ENCODE measurements around the gene MPC1. TPM values are rescaled to one million over a fixed set of nuclear protein-coding genes. Genes with fewer than 3 reads are reported as not detected.
"Not testable (repeated sequence)": the region's sequence is repeated elsewhere in the genome, so short reads cannot be mapped to it uniquely, and the experiment has no call there.

The MPC1 gene
- total RNA-seq, 1 experiment from 2014 or later: 34.6 TPM

DNA sequence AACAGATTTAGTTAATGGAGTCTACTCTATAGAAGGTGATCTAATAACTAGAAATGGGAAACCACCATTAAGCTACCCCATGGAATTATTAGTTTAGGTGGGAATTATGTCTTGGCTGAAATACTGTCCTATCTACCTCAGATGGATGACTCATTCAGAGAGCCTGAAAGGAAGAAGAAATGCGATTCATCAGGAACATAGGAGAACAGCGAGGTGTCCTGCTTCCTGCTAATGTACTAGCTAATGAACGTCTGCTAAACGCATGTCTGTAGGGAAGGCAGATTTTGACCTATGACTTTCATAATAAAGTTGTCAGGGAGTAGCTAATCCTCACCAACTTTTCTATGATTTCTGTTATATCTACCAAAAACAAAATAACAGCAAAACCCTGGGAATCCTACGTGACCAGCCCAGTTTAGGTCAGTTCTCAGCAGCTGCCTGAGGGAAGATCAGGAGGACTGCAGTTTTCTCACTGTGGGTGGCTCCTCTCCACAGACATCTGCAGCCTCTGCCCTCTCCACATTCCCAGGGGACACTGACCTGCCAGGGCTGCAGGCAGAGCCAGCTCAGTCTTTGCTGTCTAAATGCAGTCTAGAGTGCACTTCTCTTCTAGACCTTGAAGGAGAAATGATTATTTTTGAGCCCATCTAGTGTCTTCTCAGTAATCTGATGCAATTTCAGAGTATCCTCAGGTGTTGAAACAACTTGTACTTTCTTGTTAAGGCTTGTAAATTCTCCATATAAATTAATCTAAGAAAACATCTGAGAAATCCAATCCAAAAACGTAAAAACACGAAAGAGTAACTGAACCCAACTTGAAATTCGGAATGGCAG, 22.3 kb downstream of the MPC1 start:
- in situ Hi-C loops (cut with HindIII; ENCODE audit: low pct_unique_long_range_greater_than_20kb, low sequenced_read_pairs): no loop called here
- no peak for DNase-seq (ENCODE audit: low read depth, low spot score)

DNA sequence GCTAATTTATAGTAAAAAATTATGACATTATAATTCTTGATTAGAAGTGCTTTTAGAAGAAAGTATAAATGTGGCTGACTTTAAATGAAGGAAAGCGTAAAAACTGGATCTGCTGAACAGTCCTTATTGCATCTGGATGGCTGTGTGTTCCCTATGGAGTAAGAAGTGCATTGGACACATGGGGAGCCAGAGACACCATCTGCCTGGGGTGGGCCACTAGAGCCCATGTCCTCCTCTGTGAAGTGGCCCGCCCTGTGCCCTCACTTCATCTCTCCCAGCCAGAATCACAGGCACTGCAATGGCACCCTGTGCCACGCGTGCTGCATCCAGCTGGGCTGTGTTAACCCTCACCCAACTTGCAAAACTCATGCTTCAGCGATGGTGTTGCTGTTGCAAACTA, 27.2 kb downstream of the MPC1 start:
- in situ Hi-C loops (cut with HindIII; ENCODE audit: low pct_unique_long_range_greater_than_20kb, low sequenced_read_pairs): no loop called here
- no peak for DNase-seq (ENCODE audit: low read depth, low spot score)

- in situ Hi-C loops (cut with HindIII; ENCODE audit: low pct_unique_long_range_greater_than_20kb, low sequenced_read_pairs): no loop called here
- no peak for DNase-seq (ENCODE audit: low read depth, low spot score)
Measured at GRCh38 chr6:166354965-166355364, 27.8 kb downstream of the MPC1 start.

- in situ Hi-C loops (cut with HindIII; ENCODE audit: low pct_unique_long_range_greater_than_20kb, low sequenced_read_pairs): no loop called here
- DNase-seq (ENCODE audit: low read depth, low spot score): no peak
Measured at GRCh38 chr6:166354143-166354542, 28.6 kb downstream of the MPC1 start.

DNA sequence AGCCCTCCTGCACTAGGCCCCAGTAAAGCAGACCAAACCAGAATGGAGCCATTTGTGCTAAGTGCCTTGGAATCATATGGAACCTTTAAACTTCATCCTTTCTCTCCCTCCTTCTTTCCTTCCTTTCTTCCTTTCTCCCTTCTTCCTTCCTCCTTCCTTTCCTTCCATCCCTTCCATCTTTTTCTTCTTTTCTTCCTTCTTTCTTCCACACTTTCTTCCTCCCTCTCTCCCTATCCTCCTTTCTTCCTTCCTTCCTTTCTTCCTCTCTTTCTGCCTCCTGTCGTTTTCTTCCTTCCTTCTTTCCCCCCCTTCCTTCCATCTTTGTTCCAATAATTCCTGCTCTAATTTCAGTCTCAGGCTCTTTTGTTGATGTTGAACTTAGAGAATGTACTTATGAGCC, 29.2 kb downstream of the MPC1 start:
- no peak for DNase-seq (ENCODE audit: low read depth, low spot score)
- in situ Hi-C loops (cut with HindIII; ENCODE audit: low pct_unique_long_range_greater_than_20kb, low sequenced_read_pairs): no loop called here

GRCh38 chr6:166352923-166353322, 29.8 kb downstream of the MPC1 start:
- in situ Hi-C loops (cut with HindIII; ENCODE audit: low pct_unique_long_range_greater_than_20kb, low sequenced_read_pairs): no loop called here
- DNase-seq (ENCODE audit: low read depth, low spot score): no peak

GRCh38 chr6:166351715-166352285, 30.9 kb downstream of the MPC1 start:
- DNase-seq (ENCODE audit: low read depth, low spot score): peak; percentile 32
- in situ Hi-C loops (cut with HindIII; ENCODE audit: low pct_unique_long_range_greater_than_20kb, low sequenced_read_pairs): no loop called here

- in situ Hi-C loops (cut with HindIII; ENCODE audit: low pct_unique_long_range_greater_than_20kb, low sequenced_read_pairs): no loop called here
- DNase-seq (ENCODE audit: low read depth, low spot score): no peak
Measured at GRCh38 chr6:166348305-166348949, 34.3 kb downstream of the MPC1 start.

- no peak for DNase-seq (ENCODE audit: low read depth, low spot score)
- in situ Hi-C loops (cut with HindIII; ENCODE audit: low pct_unique_long_range_greater_than_20kb, low sequenced_read_pairs): no loop called here
Measured at GRCh38 chr6:166346965-166347364, 35.8 kb downstream of the MPC1 start.

- DNase-seq (ENCODE audit: low read depth, low spot score): no peak
- in situ Hi-C loops (cut with HindIII; ENCODE audit: low pct_unique_long_range_greater_than_20kb, low sequenced_read_pairs): no loop called here
Measured at GRCh38 chr6:166346449-166346848, 36.3 kb downstream of the MPC1 start.

DNA sequence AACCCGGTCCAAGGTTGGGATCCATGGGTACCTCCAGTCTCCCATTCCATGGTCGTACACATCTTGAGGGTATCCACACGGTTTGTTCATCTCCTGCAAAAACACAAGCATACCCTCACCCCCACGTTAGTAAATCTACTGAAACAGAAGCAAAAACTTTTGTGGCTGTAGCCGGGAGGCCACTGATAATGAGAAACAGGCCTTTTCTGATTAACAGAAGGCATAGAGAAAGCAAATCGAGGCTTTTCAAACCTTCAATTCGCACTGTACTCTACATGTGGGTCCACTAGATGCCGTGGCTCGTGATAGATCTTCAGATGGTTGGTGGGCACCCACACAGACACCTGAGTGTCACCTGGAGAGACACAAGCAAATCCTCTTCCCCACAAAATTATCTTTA, 37.1 kb downstream of the MPC1 start:
- DNase-seq (ENCODE audit: low read depth, low spot score); in situ Hi-C loops (cut with HindIII; ENCODE audit: low pct_unique_long_range_greater_than_20kb, low sequenced_read_pairs): not testable (repeated sequence)

GRCh38 chr6:166344921-166345320, 37.8 kb downstream of the MPC1 start:
- in situ Hi-C loops (cut with HindIII; ENCODE audit: low pct_unique_long_range_greater_than_20kb, low sequenced_read_pairs); DNase-seq (ENCODE audit: low read depth, low spot score): not testable (repeated sequence)

GRCh38 chr6:166344240-166344639, 38.5 kb downstream of the MPC1 start:
- no peak for DNase-seq (ENCODE audit: low read depth, low spot score)
- in situ Hi-C loops (cut with HindIII; ENCODE audit: low pct_unique_long_range_greater_than_20kb, low sequenced_read_pairs): no loop called here

DNA sequence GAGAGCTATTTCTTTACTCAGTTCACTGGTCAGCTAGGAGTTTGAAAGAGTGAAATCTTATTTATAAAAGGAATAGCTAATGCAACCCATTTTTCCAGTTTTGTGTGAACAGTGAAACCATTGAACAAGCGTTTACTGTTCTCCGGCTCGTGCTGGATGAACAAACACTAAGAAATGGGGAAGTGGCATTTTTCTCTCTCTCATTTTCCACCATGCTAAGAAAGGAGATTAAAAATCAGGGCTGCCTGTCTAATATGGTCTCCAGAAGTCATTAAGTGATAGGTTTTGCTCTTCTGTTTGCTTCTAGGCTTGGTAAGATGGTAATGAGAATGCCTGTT, 39.6 kb downstream of the MPC1 start:
- no peak for DNase-seq (ENCODE audit: low read depth, low spot score)
- in situ Hi-C loops (cut with HindIII; ENCODE audit: low pct_unique_long_range_greater_than_20kb, low sequenced_read_pairs): no loop called here

GRCh38 chr6:166342349-166343149, 40.2 kb downstream of the MPC1 start, which contains the start of gene SFT2D1:
Gene SFT2D1 (minus strand): TSS chr6:166342545. CDS start chr6:166342481, 64 bp downstream.
- in situ Hi-C loops (cut with HindIII; ENCODE audit: low pct_unique_long_range_greater_than_20kb, low sequenced_read_pairs): no loop called here
- DNase-seq (ENCODE audit: low read depth, low spot score): peak; percentile 66

DNA sequence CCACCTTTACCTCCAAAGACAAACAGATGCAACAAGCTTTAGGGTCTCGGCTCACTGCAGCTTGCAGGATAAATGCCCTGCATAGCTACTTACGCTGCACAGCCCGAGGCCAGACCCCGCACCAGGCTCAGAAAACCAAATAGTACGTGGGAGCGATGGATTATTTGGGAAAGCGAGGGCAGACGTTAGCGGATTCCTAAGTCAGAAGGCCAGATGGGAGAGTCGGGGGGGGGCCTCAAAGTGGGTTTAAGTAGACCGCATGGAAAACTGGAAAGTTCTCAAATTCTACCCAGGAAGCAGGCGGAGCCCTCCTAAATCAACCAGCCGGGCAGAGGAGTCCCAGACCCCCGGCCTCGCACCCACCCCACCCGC, 40.8 kb downstream of the MPC1 start:
- in situ Hi-C loops (cut with HindIII; ENCODE audit: low pct_unique_long_range_greater_than_20kb, low sequenced_read_pairs): no loop called here
- no peak for DNase-seq (ENCODE audit: low read depth, low spot score)

DNA sequence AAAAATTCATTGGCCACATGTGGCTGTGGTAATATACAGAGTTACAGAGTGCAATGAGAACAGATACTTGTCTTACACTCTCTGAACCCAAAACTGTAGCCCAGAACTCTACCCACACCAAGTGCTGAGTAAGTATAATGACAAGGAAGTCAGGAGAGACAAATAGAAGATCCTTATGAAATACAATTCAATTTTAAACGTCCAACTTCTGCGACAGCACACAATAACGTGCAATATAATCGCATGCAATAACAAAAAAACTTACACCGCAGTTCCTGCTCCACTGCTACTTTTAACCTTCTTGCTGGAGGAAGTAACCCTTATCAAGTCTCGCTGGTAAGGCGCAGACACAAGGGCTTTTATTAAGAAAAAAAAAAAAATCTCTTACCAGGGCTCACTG, 41.3 kb downstream of the MPC1 start:
- no peak for DNase-seq (ENCODE audit: low read depth, low spot score)
- in situ Hi-C loops (cut with HindIII; ENCODE audit: low pct_unique_long_range_greater_than_20kb, low sequenced_read_pairs): no loop called here

DNA sequence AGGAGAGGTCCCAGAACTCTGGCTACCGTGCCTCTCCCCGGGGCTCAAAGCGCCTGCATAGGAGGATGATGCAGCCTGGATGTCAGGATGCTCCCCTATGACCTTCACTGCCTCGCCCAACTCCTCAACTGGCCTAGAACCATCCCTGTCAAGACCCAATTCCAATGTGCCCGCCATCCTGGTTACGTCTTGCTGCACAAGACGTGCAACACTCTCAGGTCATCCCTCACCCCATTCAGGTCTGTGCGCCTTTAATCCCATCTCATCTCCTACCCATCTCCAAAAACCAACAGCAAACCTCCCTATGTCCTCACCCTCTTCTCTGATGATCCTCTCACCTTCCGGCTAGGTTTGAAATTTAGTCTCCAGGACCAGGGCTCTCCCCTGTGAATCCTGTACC, 43.9 kb downstream of the MPC1 start:
- in situ Hi-C loops (cut with HindIII; ENCODE audit: low pct_unique_long_range_greater_than_20kb, low sequenced_read_pairs): no loop called here
- DNase-seq (ENCODE audit: low read depth, low spot score): no peak

All from SK-MEL-5 (cell line).